GM12801 (cell line): Measurements from ENCODE around the gene ID2.

ENCODE experiments used
- TF ChIP-seq, protein P1 (sequence below): IDR thresholded peaks from one replicate; pipeline ENCODE4 v1.5.1; 2011; ENCODE audit warnings: control low read depth; ENCODE audit not compliant: insufficient read length; ENCODE audit errors: extremely low read depth

ID2 gene

DNA sequence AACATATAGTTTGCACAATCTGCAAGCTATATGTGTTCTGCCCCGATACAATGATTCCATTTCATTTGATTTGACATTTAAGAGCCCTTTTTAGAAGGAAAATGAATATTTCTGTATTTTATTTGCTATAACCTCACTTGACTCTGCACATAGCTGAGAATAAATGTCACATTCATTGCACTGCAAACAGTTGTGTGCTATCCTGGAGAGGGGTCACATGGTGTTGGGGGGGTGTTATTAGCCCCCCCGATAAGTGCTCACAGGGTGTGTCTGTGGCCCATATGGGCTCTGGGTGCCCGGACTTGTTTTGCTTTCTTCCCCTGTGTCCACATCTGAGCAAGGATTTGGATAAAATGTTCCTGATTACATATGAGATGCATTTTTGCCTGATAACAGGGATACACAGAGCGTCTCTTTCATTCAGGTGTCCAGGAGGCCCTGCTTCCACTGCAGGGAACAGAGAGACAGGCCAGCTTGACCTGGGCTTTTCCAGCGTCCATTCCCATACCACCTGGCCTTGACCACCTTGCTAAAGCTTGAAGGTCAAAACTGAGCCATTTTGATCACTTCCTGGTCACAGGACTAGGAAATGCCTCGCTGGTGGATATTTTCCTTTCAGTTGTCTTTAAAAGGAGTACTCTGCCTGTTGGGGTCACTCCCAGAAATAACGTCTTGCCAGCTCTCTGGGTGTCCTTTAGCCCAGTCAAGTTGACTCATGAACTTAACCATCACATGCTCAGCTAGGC lies 38.4 kb upstream of the ID2 start:
- TF ChIP-seq, protein P1, sequence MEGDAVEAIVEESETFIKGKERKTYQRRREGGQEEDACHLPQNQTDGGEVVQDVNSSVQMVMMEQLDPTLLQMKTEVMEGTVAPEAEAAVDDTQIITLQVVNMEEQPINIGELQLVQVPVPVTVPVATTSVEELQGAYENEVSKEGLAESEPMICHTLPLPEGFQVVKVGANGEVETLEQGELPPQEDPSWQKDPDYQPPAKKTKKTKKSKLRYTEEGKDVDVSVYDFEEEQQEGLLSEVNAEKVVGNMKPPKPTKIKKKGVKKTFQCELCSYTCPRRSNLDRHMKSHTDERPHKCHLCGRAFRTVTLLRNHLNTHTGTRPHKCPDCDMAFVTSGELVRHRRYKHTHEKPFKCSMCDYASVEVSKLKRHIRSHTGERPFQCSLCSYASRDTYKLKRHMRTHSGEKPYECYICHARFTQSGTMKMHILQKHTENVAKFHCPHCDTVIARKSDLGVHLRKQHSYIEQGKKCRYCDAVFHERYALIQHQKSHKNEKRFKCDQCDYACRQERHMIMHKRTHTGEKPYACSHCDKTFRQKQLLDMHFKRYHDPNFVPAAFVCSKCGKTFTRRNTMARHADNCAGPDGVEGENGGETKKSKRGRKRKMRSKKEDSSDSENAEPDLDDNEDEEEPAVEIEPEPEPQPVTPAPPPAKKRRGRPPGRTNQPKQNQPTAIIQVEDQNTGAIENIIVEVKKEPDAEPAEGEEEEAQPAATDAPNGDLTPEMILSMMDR, result no peak

DNA sequence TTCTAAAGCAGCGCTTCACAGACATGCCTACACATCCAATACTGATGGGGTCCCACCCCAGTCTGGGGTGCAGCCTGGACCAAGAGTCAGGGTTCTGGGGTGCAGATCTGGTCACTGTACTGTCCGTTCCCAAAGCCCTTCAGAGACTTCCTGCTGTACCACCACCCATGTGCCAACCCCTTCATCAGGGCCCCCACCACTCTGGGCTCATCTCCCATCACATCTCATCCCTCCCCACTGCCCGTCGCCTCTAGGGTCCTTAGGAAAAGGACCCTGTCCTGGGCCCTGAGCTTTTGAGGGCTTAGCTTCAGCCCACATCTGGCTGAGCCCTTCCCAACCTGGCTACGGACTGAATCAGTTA lies 37.9 kb upstream of the ID2 start:
- TF ChIP-seq, protein P1, result no peak

DNA sequence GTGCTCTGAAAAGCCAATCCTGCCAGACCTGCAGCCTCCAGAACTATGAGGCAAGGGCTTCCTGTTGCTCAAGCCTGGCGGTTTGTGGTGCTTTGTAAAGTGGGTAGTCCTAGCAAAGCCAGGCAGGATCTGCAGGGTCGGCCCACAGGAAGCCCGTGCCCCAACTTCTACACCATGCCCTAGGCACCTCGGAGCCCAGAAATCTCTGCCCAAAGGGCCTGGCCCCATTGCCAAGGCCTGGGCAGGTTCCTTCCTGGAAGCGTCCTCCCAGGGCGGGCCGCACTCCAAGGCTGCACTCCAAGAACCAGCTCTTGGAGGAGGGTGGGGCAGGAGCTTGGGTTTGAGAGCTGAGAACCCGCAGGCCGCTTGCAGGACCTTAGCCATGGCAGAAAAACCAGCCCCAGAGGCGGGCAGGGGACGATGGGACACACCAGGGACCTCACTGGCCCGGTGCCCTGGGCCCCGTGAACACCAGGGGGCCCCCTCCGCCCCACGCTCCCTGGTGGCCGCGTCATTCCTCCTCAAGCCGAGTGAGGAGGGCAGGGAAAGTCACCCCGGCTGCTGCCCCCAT lies 37.2 kb upstream of the ID2 start:
- TF ChIP-seq, protein P1, result no peak

DNA sequence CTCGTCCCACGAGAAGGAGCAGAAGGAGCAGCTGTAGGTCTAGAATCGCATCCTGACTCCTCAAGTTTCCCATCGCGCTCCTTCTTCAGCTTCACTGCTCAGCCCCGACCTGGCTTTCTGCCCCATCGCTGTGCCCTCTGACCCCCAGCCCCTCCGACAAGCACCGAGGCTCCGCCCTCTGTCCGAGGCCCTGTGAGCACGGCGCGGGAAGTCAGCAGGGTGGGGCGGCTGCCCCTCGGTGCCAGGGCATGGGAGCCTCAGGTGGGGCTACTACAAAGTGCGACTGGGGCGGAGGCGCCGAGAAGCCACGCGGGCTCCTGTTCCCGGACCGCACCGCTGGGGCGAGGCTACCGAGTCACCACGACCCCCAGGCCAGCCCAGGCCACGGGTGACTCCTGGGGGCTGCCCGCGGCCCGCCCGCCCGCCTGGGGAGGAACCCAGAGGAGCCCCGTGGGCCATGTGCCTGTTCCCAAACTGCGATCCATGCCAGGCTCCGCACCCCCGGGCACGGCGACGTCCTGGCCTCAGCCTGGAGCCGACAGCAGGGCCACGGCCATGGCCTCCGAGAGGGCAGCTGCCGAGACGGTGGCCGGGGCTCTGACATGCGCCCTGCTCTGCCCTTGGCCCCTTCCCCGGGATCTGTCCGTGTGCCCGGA lies 36.6 kb upstream of the ID2 start:
- TF ChIP-seq, protein P1, result no peak

DNA sequence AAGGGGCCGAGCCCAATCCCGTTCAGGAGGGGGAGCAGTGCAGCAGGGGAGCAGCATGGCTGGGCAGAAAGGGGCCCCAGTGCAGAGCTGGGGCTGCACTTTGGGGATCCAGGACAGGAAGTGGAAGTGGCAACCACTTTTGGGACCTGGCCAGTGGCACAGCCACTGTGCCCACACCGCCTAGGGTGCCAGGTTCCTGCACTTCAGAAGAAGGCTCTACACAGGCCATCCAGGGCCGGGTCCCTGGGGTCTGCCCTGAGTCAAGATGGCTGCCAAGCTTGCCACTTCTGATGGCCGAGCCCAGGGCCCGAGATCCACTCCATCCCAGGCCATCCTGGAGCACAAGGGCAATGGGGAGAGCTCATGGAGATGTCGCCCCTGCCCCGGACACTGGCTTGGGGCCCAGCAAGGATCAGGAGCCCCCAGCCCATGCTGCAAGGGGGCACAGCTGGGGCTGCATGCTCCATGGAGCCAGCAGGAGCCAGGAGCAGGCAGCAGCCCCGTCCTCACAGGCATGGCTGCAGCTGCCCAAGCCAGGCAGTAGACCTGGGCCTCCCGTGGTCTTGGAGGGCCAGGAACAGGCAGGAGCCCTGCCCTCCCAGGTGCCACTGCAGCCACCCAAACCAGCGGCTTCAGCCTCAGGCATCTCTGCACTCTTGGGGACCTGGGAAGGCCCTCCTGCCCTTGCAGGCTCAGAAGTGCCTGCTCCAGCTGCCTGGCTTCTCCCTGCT lies 35.0 kb upstream of the ID2 start:
- TF ChIP-seq, protein P1, result no peak

DNA sequence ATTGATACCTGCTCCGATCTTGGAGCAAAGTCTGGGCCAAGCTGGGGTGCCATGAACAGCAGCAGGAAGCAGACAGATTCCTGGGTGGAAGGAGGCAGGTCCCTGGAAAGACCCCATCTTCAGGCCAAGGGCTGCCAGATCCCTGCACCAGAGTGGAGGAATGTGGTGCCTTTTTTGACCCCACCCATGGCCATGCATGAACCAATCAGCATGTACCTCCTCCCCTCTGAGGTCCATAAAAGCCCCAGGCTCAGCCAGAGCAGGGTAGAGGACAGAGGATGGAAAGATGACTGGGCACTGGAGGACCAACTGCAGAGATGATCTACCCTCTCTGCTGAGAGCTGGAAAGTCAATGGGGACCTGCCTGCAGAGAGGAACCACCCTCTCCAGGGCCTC lies 34.4 kb upstream of the ID2 start:
- TF ChIP-seq, protein P1, result no peak
